Adrenal gland (tissue), 5 donors: ENCODE results near the gene SORBS2.

Source experiments
- POLR2A ChIP-seq, 2 donors: fragments of 450-650 bp; IDR thresholded peaks; one replicate each; pipeline ENCODE4 v1.6.1; 2017; ENCODE audit warnings: antibody characterized with exemption in 2 of 2, mild to moderate bottlenecking in 2 of 2, moderate library complexity in 1 of 2
- TF ChIP-seq, protein P1 (sequence below), 6 experiments: fragments of 450-650 bp in 4 of 6; fragments of 200-600 bp in 2 of 6; sonication (generic) in 1 of 6; IDR thresholded peaks; 1 replicate in 5 of 6; 2 replicates in 1 of 6; pipeline versions ENCODE4 v1.5.1 to v1.8.0; 2016 to 2021; ENCODE audit warnings: antibody characterized with exemption in 6 of 6, mild to moderate bottlenecking in 2 of 6, moderate library complexity in 1 of 6
- donor health status: DM: no; HTN: no; CAD: no.

DNA sequence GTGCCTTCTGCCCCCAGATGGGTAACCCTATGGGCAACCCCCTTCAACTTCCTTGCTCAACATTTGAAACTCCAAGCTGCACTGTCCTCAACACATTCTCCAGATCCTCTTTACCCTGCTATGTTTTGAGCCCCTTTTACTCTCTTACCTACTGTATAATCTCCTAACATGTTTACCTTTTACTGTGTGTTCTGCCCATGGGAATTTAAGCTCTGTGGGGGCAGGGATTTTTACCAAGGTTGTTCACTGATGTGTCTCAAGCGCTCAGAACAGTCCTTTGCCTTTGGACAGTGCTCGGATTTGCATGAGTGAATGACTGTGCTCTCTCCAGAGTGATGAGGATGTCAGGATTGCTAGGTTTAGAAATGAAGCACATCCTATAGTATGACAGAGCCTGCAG, 53.2 kb downstream of the SORBS2 start:
- TF ChIP-seq, protein P1, sequence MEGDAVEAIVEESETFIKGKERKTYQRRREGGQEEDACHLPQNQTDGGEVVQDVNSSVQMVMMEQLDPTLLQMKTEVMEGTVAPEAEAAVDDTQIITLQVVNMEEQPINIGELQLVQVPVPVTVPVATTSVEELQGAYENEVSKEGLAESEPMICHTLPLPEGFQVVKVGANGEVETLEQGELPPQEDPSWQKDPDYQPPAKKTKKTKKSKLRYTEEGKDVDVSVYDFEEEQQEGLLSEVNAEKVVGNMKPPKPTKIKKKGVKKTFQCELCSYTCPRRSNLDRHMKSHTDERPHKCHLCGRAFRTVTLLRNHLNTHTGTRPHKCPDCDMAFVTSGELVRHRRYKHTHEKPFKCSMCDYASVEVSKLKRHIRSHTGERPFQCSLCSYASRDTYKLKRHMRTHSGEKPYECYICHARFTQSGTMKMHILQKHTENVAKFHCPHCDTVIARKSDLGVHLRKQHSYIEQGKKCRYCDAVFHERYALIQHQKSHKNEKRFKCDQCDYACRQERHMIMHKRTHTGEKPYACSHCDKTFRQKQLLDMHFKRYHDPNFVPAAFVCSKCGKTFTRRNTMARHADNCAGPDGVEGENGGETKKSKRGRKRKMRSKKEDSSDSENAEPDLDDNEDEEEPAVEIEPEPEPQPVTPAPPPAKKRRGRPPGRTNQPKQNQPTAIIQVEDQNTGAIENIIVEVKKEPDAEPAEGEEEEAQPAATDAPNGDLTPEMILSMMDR (IDR thresholded peaks at IDR 0.05) = no peak
- no peak for TF ChIP-seq POLR2A (IDR thresholded peaks at IDR 0.05)
